T-helper 17 cell (primary cell): ENCODE results near the gene ATOH8. TPM values are rescaled to one million over a fixed set of nuclear protein-coding genes. Genes with fewer than 3 reads are reported as not detected.

Source experiments
- ATAC-seq: fragments of 150-1000 bp; cut with Tn5 transposase; 2 replicates; pipeline ENCODE4 v1.10.0; 2021; ENCODE audit warnings: mild to moderate bottlenecking, moderate library complexity
- DNase-seq, 3 donors: peaks; one replicate each; pipeline versions ENCODE4 v3.0.0 to v3.0.0-alpha.2; 2020 to 2021
- H3K9me3 ChIP-seq: one replicate; pipeline ENCODE4 v1.7.0; 2013; ENCODE audit warnings: low read length, mild to moderate bottlenecking; ENCODE audit not compliant: control insufficient read depth, poor library complexity, severe bottlenecking
- H3K27ac Mint-ChIP-seq: one replicate; pipeline ENCODE4 v1.8.0; 2022; ENCODE audit warnings: mild to moderate bottlenecking, moderate library complexity, mixed read lengths
- H3K27me3 Mint-ChIP-seq: one replicate; pipeline ENCODE4 v1.8.0; 2022; ENCODE audit warnings: mixed read lengths
- H3K36me3 Mint-ChIP-seq: one replicate; pipeline ENCODE4 v1.8.0; 2022; ENCODE audit warnings: low read depth, mixed read lengths
- H3K4me1 Mint-ChIP-seq: one replicate; pipeline ENCODE4 v1.8.0; 2022; ENCODE audit warnings: mild to moderate bottlenecking, mixed read lengths
- H3K4me3 Mint-ChIP-seq: one replicate; pipeline ENCODE4 v1.8.0; 2022; ENCODE audit warnings: mild to moderate bottlenecking, moderate library complexity, mixed read lengths
- total RNA-seq, 4 donors: library from RNA in 2 of 4; stranded (reverse) in 2 of 4; gene quantifications; one replicate each; pipeline ENCODE4 v1.2.3 and lab custom pipeline; 2022 to 2026

Gene ATOH8
- total RNA-seq, 2 donors from 2014 or later = not detected

DNA sequence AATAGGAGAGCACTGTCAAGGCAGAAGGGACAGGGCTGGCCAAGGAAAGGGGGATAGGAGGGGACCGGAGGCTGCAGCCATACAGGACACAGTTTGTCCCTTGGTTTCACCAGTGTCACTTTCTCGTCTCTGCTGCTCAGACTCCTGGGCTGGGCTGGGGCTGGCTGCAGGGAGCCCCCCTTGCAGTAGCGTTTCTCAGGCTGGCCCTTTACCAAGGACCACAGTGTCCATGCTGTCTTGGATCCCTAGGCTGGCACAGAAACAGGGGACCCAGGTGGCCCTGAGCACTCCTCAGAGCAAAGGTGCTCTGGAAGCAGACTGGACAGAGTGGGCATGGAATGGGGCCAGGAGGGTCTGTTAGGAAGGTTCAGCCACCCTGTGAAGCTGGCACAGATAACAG, 34.8 kb downstream of the ATOH8 start:
- peaks cover 2% of the 10 kb centered on the region for H3K36me3 Mint-ChIP-seq
- DNase-seq = no peak

DNA sequence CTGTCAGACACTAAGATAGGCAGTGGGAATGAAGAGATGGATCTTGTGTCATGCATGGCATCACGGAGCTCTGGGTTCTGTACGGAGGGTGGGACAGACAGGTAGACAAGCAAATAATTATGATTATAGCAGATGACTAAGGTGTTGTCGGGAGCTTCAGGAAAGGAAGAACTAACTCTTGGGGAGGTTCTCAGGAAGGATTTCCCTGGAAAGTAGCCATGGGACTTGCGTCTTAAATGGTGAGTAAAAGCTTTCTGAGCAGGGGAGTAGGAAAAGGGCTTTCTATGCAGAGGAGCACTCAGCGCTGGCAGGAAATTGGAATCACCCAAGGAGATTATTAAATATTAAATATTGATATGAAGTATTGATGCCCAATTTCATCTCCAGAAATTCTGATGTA, 35.5 kb downstream of the ATOH8 start:
- peaks cover 52% of the 10 kb centered on the region for H3K27me3 Mint-ChIP-seq
- ATAC-seq (no peak), DNase-seq (no peak)
- H3K4me1 Mint-ChIP-seq = peaks cover 3% of the 10 kb centered on the region
- H3K27ac Mint-ChIP-seq = no peak overlapping the region
- H3K36me3 Mint-ChIP-seq = peaks cover 2% of the 10 kb centered on the region
- H3K9me3 ChIP-seq = no peaks in the 10 kb centered on the region
- no peak overlapping the region for H3K4me3 Mint-ChIP-seq

More for the DNA sequence above, 34.8 kb downstream of the ATOH8 start:
- no peak for ATAC-seq
- Mint-ChIP-seq H3K4me3 (no peak overlapping the region), H3K27ac (no peak overlapping the region), H3K27me3 (peaks cover 47% of the 10 kb centered on the region), H3K4me1 (peaks cover 3% of the 10 kb centered on the region)
- no peaks in the 10 kb centered on the region for H3K9me3 ChIP-seq

DNA sequence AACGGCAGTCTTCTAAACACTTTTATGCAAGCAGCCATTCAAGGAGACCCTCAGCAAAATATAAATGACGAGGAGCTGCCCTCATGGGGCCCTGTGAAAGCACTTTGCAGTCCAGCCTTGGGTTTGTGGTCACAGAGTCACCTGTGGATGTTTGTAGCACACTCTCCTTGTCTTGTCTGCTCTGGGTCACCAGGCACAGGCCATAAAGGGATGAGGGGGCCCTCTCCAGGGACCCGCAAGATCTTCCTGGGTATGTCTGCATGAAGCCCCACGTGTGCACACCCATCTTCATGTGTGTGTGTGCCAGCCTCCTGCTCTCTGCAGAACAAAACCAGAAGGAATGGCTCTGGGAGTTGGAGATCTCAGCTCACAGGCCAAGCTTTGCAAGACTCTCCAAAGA, 36.2 kb downstream of the ATOH8 start:
- no peaks in the 10 kb centered on the region for H3K9me3 ChIP-seq
- Mint-ChIP-seq H3K4me3 (no peak overlapping the region), H3K27ac (no peak overlapping the region), H3K36me3 (peaks cover 2% of the 10 kb centered on the region), H3K27me3 (peaks cover 50% of the 10 kb centered on the region), H3K4me1 (peaks cover 3% of the 10 kb centered on the region)
- DNase-seq (no peak), ATAC-seq (no peak)

DNA sequence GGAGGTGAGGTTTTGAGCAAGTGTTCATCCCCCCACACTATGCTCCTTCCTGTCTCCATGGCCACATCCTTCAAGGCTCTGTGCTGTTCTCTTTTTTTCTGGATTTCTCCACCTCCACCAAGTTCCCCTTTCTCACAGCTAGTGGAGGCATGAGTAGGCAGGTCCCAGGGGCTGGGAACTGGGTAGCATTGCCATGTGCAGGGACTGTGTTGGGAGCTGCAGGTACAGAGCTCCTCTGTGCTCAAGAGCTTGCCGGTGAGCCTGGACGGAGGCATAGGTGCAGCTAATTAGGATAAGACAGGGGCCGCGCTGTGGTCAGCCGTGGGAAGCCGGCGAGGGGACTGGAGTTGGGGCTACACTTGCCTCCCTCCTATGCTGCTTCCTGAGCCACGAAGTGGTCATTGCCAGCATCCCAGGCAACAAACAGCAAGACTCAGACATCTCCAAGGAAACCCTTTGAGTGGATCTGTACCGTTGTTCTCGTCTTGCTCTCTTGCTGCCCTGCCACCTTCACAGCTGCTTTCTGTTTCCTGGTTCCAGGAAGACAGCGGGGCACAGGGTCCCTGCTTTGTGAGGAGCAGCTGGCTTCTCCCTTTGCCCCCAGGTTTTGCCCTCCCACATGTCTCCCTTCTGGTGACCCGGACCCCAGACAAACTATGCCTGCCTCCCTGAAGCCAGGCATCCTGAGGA, 36.9 kb downstream of the ATOH8 start:
- no peaks in the 10 kb centered on the region for H3K4me1 Mint-ChIP-seq
- no peak for ATAC-seq

DNA sequence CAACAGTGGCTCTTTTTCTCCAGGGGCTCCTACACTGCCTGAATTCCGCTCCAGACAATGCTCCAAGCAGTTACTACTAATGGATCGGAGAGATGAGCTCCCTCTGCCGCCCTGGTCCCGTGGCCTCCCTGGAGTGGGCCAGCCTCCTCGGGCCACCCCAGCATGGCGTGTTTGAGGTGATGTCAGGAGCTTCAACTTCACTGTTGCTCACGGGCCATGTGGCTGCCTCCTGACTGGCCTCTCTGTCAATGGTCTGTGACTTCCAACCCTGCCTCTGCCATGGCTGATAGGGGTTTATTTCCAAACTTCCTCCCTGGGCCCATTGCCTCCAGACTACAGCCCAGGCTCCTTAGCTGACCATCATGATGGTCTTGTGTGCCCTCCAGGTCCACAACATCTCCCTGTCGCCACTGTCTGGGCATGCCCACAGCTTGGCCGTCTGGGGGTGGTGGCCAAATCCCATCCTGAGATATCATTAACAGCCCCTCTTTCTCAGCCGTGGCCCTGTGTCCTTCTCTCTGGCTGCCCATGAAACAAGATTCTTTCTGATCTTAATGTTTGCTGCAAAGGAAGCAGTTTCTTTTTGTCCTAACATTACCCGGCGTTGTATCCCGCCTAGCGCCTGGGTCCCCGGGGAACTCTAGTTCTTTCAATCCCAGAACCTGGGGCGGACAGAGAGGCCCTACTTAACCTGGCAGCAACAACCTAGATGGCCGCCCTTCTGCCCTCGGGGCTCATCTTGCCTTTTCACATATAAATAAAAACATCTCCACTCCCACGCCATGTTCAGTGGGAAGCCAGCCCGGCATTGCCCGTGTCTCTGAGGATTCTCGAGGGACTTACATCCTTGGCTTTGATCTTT, 38.1 kb downstream of the ATOH8 start:
- H3K4me1 Mint-ChIP-seq = no peaks in the 10 kb centered on the region
- no peak overlapping the region for H3K27ac Mint-ChIP-seq
- peaks cover 40% of the 10 kb centered on the region for H3K27me3 Mint-ChIP-seq
- ATAC-seq (no peak), DNase-seq (no peak)
- H3K9me3 ChIP-seq = no peaks in the 10 kb centered on the region
- H3K36me3 Mint-ChIP-seq = peaks cover 4% of the 10 kb centered on the region
- H3K4me3 Mint-ChIP-seq = no peak overlapping the region

More for the DNA sequence above, 36.9 kb downstream of the ATOH8 start:
- Mint-ChIP-seq H3K27me3 (peaks cover 43% of the 10 kb centered on the region), H3K36me3 (peaks cover 2% of the 10 kb centered on the region), H3K4me3 (no peak overlapping the region), H3K27ac (no peak overlapping the region)
- no peaks in the 10 kb centered on the region for H3K9me3 ChIP-seq
- DNase-seq = no peak

DNA sequence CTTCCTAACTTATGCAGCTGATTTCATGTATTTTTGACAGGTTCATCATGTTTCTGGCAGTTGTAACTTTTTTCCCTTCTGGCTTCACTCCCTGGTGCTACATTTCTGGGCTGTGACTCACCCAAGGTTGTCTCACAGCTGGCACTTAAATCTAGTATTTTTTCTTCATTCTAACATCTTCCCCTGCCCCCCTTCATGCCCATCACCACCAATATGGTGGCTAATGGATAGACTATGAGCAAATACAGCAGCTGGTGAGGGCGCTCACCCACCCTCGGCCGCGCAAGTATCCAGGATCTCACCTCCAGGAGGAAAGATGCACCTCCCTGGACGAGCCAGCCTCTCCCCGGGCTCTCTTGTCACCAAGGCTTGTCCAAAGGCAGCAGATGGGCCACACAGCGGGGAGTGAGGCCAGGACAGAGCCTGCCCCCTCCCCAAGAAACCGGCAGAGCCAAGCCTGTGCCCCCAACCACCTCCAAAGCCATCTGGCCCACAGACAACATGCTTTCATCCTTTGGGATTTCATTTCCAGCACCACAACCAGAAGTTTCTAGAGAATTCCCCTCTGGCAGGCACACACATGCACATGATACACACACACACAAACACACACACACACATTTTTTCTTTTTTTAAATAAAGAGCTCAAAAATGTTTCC, 39.1 kb downstream of the ATOH8 start:
- ATAC-seq = no peak
- Mint-ChIP-seq H3K36me3 (peaks cover 9% of the 10 kb centered on the region), H3K27ac (no peak overlapping the region)

DNA sequence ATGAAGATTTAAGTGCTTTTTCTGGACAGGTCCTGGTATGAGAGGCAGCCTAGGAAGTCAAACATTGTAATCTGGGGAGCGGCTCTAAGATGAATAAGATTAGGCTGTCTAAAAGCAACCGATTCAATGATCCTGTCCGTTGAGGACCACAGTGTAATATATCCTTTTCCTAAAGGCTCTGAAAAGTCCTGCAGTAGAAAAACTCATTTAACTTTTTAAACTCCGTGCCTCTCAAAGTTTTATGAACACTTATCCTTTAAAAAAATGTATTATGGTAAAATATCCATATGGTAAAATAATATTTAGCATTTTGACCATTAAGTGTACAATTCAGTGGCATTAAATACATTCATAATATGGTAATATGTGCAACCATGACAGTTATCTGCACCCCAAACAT, 39.8 kb downstream of the ATOH8 start:
- no peak for ATAC-seq
- H3K27ac Mint-ChIP-seq = no peak overlapping the region
- H3K27me3 Mint-ChIP-seq = peaks cover 56% of the 10 kb centered on the region
- H3K4me3 Mint-ChIP-seq = no peak overlapping the region
- peaks cover 7% of the 10 kb centered on the region for H3K4me1 Mint-ChIP-seq
- peaks cover 9% of the 10 kb centered on the region for H3K36me3 Mint-ChIP-seq
- H3K9me3 ChIP-seq = no peaks in the 10 kb centered on the region
- DNase-seq = no peak

More for the DNA sequence above, 39.1 kb downstream of the ATOH8 start:
- Mint-ChIP-seq H3K27me3 (peaks cover 50% of the 10 kb centered on the region), H3K4me1 (peaks cover 6% of the 10 kb centered on the region), H3K4me3 (no peak overlapping the region)
- no peaks in the 10 kb centered on the region for H3K9me3 ChIP-seq
- DNase-seq = no peak

DNA sequence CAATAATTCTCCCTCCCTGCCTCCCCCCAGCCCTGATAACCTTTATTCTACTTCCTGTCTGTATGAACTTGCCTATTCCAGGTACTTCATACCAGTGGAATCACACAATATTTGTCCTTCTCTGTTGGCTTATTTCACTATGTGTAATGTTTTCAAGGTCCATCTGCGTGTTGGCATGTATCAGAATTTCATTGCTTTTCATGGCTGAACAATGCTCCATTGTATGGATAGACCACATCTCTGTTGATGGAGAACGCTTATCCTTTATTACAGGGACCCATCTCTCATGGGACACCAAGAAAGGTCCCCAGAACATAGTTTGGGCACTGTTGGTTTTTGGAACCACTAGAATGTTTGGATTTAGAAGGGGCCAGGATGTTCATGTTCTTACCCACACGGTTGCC, 40.2 kb downstream of the ATOH8 start:
- ATAC-seq (no peak), DNase-seq (no peak)
- peaks cover 56% of the 10 kb centered on the region for H3K27me3 Mint-ChIP-seq

DNA sequence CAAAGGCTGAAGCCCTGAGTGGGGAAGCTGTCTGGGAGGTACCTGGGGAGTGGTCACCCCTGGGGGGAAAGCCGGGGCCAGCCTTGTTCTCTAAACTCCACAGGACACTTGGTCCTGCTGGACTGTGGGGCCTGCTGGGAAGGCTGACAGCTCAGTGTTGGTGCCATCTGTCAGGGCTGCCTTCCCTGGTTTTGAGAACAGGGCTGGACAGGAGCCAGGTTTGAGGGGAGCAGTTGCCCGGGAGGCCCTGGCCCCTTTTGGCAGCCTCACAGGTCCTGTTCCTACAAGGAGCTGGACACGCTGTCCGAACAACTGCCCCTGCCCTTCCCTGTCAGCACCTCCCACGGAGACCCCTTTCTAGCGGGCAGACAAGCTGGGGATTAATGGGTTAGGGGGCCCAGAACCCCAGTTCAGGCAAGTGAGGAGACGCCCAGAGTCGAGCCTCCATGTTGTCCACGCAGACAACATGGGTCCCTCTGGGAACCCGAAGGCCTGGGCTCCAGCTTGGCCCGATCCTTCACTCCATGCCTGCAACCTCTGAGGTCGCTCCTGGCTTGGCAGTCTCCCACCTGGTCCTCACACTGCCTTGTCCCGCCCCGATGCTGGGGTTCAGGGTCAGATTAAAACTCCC, 40.8 kb downstream of the ATOH8 start:
- H3K27me3 Mint-ChIP-seq = peaks cover 56% of the 10 kb centered on the region
- no peak overlapping the region for H3K27ac Mint-ChIP-seq
- no peak overlapping the region for H3K4me3 Mint-ChIP-seq
- peaks cover 7% of the 10 kb centered on the region for H3K4me1 Mint-ChIP-seq
- peaks cover 9% of the 10 kb centered on the region for H3K36me3 Mint-ChIP-seq
- DNase-seq = no peak
- ATAC-seq = no peak
- H3K9me3 ChIP-seq = no peaks in the 10 kb centered on the region

More for the DNA sequence above, 40.2 kb downstream of the ATOH8 start:
- peaks cover 9% of the 10 kb centered on the region for H3K36me3 Mint-ChIP-seq
- no peaks in the 10 kb centered on the region for H3K9me3 ChIP-seq
- H3K4me3 Mint-ChIP-seq = no peak overlapping the region
- peaks cover 7% of the 10 kb centered on the region for H3K4me1 Mint-ChIP-seq
- H3K27ac Mint-ChIP-seq = no peak overlapping the region

DNA sequence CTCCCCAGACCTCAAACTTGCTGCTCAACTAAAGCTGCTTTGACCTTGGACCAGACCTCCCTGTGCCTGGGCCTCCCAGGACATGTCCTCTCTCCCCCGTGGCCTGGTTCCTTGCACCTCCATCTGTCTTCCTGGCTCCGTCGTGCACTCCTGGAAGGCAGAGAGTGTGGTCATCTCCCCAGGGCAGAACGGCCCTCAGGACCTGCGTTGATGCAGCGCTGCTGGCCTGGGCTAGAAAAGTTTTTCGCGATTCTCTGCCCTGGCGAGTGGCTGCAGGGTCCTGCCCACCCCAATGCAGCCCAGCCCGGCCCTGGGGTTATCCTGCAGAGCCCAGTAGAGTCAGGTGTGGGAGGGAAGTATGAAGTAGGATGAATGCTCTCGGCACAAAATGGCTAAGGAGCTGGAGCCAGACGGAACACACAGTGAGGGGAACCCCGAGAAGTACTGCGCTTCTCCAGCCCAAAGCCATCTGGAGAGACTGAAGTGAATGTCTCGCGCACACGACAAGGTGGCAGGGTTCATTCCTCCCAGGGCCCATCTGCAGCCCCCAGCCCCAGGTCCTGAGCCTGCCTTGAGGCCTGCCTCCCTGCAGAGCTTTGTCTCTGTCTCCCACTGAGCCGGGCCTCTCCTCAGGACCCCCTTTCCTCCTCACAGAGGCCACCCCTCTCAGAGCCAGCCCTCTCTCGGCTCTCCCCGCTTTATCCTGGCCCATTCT, 41.7 kb downstream of the ATOH8 start:
- no peak overlapping the region for H3K27ac Mint-ChIP-seq
- H3K27me3 Mint-ChIP-seq = peaks cover 56% of the 10 kb centered on the region
- ATAC-seq (no peak), DNase-seq (no peak)
- no peaks in the 10 kb centered on the region for H3K9me3 ChIP-seq
- peaks cover 9% of the 10 kb centered on the region for H3K36me3 Mint-ChIP-seq
- no peak overlapping the region for H3K4me3 Mint-ChIP-seq
- peaks cover 7% of the 10 kb centered on the region for H3K4me1 Mint-ChIP-seq

DNA sequence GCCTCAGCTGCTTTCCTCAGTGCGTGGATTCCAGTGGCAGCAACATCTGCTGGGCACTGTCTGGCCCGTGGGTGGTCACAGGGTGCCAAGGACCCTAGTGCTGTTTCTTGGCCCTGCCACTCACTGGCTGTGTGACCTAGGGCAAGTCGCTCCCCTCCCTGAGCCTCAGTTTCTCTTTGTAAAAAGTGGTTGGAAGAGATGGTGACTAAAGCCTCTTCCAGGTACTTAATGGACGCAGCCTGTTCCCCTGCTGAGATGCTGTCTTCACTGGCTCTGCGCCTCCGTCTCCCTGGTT, 42.2 kb downstream of the ATOH8 start:
- DNase-seq = no peak
- H3K9me3 ChIP-seq = peaks cover 2% of the 10 kb centered on the region
- no peak overlapping the region for H3K4me3 Mint-ChIP-seq
- no peak for ATAC-seq
- peaks cover 57% of the 10 kb centered on the region for H3K27me3 Mint-ChIP-seq
- H3K4me1 Mint-ChIP-seq = peaks cover 7% of the 10 kb centered on the region
- no peak overlapping the region for H3K27ac Mint-ChIP-seq
- H3K36me3 Mint-ChIP-seq = peaks cover 9% of the 10 kb centered on the region

DNA sequence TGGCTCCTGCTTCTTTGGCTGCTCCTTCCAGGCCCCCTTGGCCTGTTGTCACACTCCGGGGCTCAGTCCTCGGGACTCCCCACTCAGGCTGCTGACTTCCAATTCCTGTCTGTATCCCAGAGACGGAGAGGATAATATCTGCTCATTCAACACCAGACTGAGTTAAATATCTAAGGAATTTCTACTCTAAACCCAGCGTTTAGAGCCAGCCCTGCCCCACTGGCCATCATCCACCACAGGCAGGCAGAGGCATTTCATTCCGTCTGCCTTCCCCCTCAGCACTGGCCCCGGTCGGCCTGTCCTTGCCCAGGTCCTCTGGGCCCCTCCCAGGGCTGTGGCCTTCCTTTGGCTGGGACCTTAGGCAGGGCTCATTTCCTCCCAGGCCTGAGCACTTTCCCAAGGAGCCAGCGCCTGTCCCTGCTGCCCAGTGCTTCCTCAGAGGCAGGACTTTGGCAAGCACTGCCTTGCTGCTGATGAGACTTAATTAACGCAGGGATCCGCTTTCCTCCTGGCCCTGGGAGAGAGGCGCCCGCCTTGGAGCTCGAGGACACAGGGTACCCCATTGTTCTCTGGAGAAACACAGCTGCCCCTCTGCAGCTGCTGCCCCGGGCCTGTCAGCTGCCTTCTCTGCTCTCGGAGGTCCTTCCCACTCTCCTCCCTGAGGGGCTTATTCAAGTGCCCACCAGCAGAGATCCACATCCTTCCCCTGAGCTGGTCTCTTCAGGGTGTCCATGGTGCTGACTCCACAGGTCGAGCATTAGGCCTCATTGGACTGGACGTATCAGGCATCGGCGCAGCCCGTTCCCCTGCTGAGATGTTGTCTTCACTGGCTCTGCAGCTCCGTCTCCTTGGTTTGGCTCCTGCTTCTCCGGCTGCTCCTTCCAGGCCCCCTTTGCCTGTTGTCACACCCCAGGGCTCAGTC, 42.8 kb downstream of the ATOH8 start:
- H3K27me3 Mint-ChIP-seq = peaks cover 57% of the 10 kb centered on the region
- DNase-seq (no peak), ATAC-seq (no peak)
- peaks cover 9% of the 10 kb centered on the region for H3K36me3 Mint-ChIP-seq
- H3K9me3 ChIP-seq = peaks cover 3% of the 10 kb centered on the region
- H3K27ac Mint-ChIP-seq = no peak overlapping the region
- H3K4me3 Mint-ChIP-seq = no peak overlapping the region
- H3K4me1 Mint-ChIP-seq = peaks cover 7% of the 10 kb centered on the region
